Measurements from ENCODE around the gene MICAL3.

GRCh38 chr22:17884084-17884483 lies 140.3 kb downstream of the MICAL3 start:
- TF ChIP-seq CTCF (IDR thresholded peaks at IDR 0.05) (no peak), POLR2AphosphoS5 (IDR thresholded peaks at IDR 0.05) (no peak), EP300 (IDR thresholded peaks at IDR 0.05) (no peak)

Data from suprapubic skin (tissue), 4 donors.